HG02763 (cell line): ENCODE data around the gene FAM168A.

Source experiments
- ATAC-seq: cut with Tn5 transposase; IDR thresholded peaks from one replicate; pipeline ENCODE4 v1.9.1; 2021; ENCODE audit warnings: mild to moderate bottlenecking, moderate library complexity; ENCODE audit not compliant: unreplicated experiment

Gene FAM168A

DNA sequence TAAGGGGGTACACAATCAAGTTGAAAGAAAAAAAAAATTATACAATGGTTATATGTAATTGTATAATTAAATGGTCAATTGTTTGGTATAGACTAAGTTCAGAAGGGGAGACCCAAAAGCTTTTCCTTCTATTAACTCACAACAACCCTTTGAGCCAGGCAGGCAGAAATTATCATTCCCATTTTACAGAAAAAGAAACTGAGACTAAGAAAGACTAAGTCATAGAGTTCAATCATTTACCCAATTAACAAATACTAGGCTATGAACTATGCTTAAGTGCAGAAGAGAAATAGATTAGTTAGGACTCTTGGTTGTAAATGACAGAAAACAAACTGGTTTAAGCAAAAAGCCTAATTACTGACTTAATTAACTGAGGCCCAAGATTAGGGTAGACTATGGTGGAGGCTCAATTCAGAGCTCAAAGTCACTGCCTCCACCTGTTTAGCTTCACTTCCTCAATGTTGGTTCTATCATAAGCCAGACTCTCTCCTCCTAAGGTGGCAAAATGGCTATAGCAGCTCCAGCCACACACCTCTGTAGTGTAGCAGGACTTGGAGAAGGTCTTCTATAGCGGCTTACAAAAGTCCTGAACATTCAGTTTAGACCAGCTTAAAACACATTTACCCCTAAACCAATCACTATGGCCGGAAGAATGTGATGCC, 34.2 kb downstream of the FAM168A start:
- ATAC-seq = no peak

DNA sequence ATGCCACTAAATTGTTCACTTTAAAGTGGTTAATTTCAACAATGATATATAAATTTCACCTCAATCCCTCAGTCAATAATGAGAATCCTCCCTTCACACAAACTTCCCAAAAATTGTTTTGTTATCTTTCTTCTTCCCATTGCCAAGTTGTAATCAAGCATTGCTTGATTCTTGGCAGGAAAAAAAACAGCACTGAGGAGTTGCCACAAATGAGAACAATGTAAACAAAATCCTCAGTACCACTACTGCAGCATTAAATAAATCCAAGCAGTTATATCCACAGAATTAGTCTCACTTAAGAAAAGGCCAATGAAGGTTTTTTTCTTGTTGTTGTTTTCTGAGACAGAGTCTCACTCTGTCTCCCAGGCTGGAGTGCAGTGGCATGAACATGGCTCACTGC, 38.2 kb downstream of the FAM168A start:
- no peak for ATAC-seq

DNA sequence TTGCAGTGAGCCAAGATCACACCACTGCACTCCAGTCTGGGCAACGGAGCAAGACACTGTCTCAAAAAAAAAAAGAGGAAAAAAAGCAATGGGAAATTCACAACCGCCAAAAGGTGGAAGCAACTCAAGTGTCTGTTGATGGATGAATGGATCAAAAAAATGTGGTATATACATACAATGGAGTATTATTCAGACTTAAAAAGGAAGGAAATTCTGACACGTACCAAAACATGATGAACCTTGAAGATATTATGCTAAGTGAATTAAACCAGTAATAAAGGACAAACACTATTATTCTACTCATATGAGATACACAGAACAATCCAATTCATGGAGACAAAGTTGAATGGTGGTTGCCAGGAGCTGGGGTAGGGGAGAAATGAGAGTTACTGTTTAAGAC, 40.9 kb downstream of the FAM168A start:
- ATAC-seq = no peak

DNA sequence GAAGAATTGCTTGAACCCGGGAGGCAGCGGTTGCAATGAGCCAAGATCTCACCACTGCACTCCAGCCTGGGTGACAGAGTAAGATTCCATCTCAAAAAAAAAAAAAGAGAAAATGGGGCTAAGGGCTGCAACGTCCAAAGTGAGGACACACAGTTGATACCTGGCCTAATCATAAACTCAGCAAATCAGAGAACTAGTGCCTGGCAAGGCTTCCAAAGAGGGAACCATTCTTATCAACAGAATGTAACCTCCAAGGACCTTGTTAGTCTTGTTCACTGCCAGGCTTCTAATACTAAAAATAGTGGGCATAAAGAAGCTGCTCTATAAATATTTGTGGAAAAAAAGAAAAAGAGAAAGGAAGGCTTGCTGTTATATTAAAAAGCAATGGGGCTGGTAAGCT, 42.3 kb downstream of the FAM168A start:
- ATAC-seq = no peak

DNA sequence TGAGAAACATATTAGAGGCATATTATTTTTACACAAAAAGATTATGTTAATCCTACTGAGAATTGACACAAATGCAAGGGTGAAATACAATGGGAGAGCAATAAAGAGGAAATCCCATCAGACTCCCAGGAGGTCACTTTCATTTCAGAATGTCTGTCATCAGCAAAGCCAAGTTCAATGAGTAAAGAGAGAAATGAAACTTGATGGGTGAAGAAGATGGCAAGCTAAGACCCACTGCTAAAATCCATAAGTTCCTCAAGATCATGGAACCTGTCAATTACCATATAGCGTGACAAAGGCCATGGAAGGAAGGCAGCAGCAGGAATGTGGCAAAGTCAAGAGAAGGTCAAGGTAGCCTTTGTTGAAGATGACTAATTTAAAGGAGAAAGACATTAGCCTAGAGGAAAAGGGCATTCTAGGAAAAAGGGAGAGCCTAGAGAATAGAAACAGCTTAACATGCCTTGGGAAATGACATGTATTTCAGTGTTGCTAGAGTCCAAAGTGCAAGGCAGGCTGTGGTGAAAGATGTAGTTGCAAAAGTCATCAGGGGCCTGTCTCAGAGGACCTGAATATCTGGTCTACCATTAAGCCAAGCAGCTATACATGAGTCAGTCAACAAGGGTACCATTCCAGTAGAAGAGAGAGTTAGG, 43.1 kb downstream of the FAM168A start:
- no peak for ATAC-seq

DNA sequence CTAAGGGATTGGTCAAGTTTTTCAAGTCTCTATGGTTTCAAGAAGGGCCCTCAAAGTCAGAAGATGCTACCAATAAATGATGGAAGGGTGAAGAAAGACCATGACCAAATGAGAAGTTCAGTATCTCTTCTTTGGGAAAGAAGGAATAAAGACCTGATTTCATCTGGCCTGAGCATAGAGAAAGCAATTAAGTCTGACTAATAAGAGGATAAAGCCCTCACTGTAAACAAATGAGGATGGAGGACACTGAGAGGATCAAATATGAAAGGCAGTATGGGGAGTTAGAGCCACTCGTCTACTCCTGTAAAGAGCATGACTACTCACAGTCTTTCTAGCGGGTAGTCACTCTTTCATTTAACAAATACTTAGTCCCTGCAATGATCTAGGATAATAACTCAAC, 44.6 kb downstream of the FAM168A start:
- no peak for ATAC-seq

DNA sequence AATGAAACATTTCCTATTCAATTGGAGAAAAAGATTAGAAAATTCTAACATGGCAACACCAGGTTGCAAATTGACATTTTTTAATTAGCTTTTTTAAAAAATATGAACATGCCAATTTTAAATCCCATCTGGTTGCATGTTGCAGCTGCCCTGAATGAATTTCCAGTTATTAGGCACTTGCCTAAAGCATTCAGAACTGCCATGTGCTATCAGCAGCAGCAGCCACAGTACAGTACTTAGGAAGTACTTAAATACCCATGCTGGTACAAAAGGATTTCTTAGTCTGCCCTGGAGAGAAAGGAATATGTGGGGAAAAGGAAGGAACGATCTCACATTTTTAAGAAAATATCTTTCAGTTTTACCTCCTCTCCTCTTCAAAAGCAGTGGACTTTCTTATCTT, 46.2 kb downstream of the FAM168A start:
- ATAC-seq = no peak

DNA sequence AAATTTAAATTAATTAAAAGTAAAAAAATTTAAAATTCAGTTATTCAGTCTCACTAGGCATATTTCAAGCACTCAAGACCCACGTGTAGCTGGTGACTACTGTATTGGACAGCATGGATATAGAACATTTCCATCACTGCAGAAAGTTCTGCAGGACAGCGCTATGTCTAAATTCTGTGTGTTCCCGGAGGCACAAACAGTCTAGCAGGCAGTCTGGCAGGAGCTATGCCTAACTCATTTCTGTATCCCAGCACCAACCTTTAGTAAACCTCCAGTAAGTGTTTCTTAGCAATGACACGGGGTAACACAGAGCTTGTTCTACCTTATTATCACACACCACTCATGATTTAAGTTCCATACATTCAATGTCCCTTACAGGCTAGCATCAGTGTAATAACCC, 48.5 kb downstream of the FAM168A start:
- no peak for ATAC-seq

DNA sequence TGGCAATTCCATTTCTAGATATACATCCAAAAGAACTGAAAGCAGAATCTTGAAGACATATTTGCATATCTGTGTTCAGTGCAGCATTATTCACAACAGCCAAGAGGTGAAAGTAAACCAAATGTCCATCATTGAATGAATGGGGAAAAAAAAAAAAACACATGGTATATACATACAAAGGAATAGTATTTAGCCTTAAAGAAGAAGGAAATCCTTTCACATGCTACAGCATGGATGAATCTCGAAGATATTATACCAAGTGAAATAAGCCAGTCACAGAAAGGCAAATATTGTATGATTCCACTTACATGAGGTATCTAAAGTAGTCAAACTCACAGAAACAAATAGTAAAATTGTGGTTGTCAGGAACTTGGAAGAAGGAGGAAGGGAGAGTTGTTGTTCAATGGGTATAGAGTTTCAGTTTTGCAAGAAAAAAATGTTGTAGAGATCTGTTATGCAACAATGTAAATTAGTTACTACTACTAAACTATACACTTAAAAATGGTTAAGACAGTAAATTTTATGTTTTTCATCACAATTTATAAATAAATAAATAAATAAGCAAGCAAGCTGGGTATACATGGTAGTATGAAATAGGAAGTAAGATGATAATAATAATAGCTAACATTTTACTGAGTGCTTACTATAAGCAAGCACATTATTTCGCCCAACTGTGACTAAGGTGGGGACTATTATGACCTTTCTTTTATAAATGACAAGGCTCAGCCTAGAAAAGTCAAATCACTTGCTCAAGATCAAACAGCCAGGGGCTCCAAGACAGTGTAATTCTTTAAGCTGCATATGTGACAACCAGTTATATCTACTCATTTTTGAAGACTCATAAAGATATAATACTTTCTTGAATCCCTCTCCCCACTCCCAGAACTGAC, 50.0 kb downstream of the FAM168A start:
- ATAC-seq = no peak

DNA sequence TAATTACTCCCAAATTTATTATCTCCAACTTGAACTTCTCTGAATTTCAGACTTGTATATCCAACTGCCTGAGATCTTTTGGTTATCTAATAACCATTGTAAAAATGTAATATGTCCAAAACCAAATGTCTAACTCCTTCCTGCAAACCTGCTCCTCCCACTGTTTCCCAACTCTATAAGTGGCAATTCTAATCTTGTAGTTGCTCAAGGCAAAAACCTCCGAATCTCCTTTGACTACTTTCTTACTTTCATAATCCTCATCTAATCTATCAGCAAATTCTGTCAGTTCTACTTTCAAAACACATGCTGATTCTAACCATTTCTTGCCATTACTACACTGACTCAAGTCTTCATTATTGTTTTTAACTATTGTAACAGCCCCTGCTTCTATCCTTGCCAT, 55.7 kb downstream of the FAM168A start:
- no peak for ATAC-seq

DNA sequence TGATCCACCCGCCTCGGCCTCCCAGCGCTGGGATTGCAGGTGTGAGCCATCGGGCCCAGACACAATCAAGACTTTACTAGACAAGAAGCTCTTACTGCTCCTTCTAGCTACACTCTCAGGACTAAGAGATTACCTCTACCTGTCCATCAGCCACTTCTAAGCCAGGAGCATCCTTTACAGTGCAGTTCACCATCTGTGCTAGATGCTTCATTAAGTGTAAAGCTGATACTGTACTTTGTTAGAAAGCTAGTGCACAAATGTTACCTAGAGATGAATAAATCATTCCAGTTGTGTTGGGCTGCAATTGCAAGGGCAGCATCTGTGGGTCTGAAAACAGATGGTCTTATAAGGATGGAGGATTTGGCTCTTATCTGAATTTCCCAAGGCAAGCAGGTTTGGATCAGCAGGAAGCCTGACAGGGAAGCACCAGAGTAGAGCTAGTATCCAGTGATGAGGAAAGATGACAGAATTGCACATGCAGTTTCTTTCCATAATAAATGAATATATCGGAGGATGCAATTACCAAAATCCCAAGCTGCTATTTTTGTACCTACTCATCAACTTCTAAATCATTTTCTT, 58.3 kb downstream of the FAM168A start:
- ATAC-seq = no peak

DNA sequence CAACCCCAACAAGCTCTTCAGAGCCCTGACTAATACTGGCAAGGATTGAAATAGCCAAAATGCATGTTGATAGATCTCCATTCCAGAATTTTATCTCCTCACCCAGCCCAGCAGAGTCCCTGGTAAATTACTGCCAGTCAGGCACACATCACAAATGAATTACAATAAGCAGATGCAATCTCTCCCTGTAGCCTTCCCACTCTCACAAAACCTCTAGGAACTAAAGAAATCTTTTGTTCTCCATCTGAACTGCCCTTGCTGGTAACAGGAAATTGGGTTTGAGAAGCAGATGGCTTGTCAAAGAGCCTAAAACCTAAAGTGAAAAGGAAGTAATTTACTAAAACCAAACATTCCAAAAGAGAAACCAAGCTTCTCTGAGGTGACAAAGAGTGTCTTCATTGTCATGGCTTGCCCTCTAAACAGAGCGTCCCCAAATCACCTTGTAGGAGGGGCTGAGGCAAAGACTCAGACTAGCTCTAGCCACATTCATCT, 59.5 kb downstream of the FAM168A start:
- no peak for ATAC-seq

DNA sequence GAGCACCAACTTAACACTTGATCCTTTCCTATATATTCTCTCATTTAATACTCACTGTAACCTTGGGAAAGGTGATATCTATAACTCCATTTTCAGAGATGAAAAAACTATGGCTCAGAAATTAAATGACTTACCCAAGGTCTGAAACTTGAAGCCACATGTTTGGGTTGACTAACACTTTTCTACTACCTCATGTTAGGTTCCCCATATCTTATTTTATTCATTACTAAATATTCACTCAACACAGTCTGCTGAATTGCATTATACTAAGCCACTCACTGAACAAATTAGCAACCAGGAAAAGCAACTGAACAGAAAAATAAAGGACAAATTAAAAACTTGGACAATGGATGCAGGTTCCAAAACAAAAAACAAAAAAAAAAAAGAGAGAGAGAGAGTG, 59.9 kb downstream of the FAM168A start:
- no peak for ATAC-seq

DNA sequence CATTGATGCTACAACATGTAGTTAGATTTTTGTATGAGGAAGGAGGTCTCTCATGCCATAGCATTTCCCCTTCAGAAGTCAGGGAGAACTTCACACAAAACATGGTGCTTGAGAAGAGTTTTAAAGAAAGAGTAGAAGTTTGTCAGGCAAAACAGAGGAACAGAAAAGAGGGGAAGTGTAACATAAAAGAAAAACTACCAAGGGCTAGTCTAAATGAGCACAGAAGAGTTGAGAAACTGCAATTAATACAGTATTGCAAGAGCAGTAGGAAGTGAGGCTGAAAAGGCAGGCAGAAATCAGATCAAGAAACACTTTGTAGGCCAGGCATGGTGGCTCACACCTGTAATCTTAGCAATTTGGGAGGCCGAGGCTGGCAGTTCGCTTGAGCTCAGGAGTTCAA, 61.0 kb downstream of the FAM168A start:
- ATAC-seq = no peak

DNA sequence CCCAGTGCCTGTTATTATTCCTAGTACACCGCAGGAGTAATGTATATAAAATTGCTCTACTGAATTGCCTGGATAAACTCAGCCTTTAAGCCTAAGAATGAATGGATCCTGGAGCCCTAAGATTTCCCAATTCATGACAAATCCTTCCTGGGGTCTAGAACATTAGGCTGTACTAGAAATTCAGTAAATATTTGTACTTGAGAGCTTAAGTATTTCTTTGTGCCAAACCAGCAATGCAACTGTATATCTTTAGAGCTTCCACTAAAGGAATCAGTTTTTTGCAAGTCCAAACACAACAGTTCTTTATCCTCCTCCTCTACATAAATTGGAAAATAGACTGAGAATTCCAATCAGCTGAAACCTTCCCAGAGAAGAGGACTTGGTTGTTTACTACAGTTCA, 65.6 kb downstream of the FAM168A start:
- ATAC-seq = no peak

DNA sequence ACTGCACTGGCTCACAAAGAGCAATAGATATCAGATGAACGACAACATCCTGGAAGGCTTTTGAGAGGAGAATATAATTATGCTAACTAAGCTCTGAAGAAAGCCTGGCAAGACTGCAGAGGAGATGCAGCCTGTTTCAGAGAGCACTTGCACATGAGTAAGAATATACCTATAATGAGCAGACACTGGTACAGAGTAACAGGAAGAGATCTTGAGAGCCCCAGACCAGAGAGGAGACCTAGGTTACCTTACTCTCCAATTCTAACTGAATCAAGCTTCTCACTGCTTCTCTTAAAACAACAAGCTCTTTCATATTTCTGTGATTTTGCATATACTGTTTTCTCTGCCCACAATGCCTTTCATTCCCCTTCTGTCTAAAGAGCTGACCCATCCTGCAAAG, 66.5 kb downstream of the FAM168A start:
- ATAC-seq = no peak

DNA sequence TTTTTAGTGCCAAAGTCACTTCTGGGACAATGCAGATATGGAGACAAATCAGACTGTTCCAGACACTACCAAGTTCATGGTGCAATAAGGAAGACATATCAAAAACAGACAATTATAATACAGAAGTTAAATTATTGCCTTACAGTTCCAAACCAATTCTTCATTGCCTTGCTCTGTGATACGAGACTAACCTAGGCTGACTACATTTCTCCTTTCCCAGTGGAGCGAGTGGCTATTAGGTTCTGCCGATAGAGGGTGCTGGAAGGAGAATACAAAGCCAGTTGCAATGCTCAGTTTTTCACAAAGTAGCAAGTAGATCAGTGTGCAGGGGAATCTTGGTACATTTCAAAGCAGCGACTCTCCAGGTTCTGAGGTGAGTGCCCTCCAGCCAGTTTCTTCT, 67.8 kb downstream of the FAM168A start:
- ATAC-seq = no peak

DNA sequence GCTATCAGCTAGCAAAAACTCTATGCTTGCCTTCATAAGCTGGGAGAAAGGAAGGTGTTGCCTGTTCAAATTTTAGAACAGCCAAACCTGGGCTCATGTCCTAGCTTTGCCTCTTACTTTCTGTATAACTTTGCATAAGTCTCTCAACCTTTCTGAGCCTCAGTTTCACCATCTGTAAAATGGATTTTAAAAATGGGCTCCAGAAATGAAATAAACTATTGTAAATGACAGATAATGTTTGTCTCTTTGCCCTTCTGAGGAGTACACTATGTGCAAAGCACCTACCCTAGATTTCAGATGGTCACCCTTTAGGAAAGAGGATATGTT, 68.7 kb downstream of the FAM168A start:
- no peak for ATAC-seq

DNA sequence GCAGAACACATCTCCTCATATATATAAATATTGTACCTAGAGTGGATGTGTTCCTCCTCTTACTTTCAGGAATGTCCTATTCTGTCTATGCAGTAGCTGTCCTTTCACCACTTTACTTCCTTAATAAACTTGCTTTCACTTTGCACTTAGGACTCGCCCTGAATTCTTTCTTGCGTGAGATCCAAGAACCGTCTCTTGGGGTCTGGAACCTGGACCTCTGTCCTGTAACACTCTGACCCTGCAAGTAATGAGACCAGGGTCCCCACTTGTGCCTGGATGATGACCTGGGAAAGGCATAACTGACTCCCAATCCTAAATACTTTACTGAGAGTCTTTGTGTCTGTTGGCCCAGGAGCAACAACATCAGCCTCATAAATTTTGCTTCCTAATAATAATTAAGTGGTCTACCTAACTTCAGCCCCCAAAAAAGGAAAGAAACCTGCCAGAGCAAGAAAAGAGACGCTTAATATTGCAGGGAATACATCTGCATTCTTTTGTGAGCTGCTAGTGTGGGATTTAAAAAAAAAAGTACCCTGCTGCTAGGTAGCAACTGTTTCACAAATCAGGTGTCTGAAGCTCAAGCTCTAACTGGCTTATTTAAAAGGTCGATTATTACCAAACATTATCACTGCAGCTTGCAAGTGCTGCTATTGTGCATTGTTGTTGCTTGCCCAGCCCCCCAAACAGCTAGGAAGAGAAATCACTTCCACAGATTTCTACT, 69.3 kb downstream of the FAM168A start:
- no peak for ATAC-seq

DNA sequence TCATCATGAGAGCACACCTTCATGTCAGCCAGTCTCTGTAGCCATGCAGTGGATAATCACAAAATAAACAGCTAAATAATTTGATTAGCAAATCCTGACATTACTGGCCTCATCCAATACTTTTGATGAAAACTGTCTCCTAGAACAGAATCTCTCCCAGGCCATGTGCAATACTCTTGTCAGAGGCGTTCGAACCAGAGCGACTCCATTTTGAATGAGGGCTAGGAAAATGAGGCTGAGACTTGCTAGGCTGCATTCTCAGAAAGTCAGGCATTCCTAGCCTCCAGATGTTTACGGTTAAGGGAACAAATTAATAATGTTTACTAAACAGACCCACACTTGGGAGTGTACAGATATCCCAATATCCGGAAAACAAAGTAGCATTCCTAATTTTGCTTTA, 69.9 kb downstream of the FAM168A start:
- no peak for ATAC-seq

DNA sequence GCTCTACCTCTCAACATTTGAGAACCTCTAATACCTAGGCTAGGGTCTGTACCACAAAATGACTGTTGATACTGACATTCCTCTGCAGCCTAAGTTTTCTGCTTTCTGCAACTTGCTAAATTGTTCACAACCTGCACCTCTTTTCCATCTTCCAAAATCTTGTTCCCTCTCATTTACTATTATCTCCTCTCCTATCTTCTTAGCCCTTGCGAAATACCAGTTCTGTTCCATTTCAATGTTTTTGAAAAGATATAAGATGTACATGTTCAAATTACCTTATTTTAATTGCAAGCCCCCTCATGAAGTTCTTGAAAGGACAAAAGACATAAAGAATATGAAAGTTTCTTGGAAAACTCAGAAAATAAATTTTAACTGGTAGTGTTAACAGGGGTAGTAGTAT, 72.3 kb downstream of the FAM168A start:
- no peak for ATAC-seq
